ENCODE measurements around the gene TGM4. TPM values are rescaled to one million over a fixed set of nuclear protein-coding genes. Genes with fewer than 3 reads are reported as not detected.

Gene TGM4
- total RNA-seq, 1 donor from 2014 or later = 0.18 TPM

GRCh38 chr3:44961888-44962287 lies 87.5 kb downstream of the TGM4 start:
- H3K4me2 ChIP-seq (ENCODE audit: low read length) = no peak overlapping the region
- no peak overlapping the region for H3K9ac ChIP-seq (ENCODE audit: low read length)
- H3K4me3 ChIP-seq (ENCODE audit: insufficient read depth, low read depth, low read length) = no peak overlapping the region
- peaks cover 3% of the 10 kb centered on the region for H3K4me1 ChIP-seq (ENCODE audit: insufficient read depth, low read length)
- Mint-ChIP-seq H3K27ac (ENCODE audit: unreplicated experiment) (no peak overlapping the region), H3K27me3 (ENCODE audit: low read depth, unreplicated experiment) (no peaks in the 10 kb centered on the region), H3K36me3 (ENCODE audit: low read depth, unreplicated experiment) (peaks cover 20% of the 10 kb centered on the region), H3K9me3 (ENCODE audit: unreplicated experiment) (peaks cover under 1% of the 10 kb centered on the region), H3K4me3 (ENCODE audit: unreplicated experiment) (no peak overlapping the region), H3K4me1 (ENCODE audit: low read depth, unreplicated experiment) (peaks cover 24% of the 10 kb centered on the region)
- H3K27me3 ChIP-seq (ENCODE audit: insufficient read depth, low read length) = no peaks in the 10 kb centered on the region
- DNase-seq (ENCODE audit: low read depth) = no peak
- TF ChIP-seq CTCF (IDR thresholded peaks at IDR 0.05; ENCODE audit: insufficient read depth, low read depth, low read length) (no peak), EZH2 (IDR thresholded peaks at IDR 0.05; ENCODE audit: insufficient read depth, low read length) (no peak)
- peaks cover 66% of the 10 kb centered on the region for H3K79me2 ChIP-seq (ENCODE audit: insufficient read depth, low read length)
- no peaks in the 10 kb centered on the region for H3K36me3 ChIP-seq (ENCODE audit: insufficient read depth, low read length)
- no peak overlapping the region for H2AFZ ChIP-seq (ENCODE audit: low read depth, low read length)
- FAIRE-seq = no peak
- H3K27ac ChIP-seq (ENCODE audit: low read depth, low read length) = no peak overlapping the region
- H4K20me1 ChIP-seq (ENCODE audit: insufficient read depth, low read length) = peaks cover 79% of the 10 kb centered on the region
- H3K9me3 ChIP-seq (ENCODE audit: insufficient read depth, low read depth, low read length) = no peaks in the 10 kb centered on the region

GRCh38 chr3:44962621-44963393 lies 88.4 kb downstream of the TGM4 start:
- no peak for FAIRE-seq
- Histone ChIP-seq H4K20me1 (ENCODE audit: insufficient read depth, low read length) (peaks cover 79% of the 10 kb centered on the region), H3K4me1 (ENCODE audit: insufficient read depth, low read length) (peaks cover 3% of the 10 kb centered on the region), H3K4me3 (ENCODE audit: insufficient read depth, low read depth, low read length) (no peak overlapping the region), H2AFZ (ENCODE audit: low read depth, low read length) (no peak overlapping the region), H3K9ac (ENCODE audit: low read length) (no peak overlapping the region), H3K27me3 (ENCODE audit: insufficient read depth, low read length) (no peaks in the 10 kb centered on the region), H3K9me3 (ENCODE audit: insufficient read depth, low read depth, low read length) (no peaks in the 10 kb centered on the region), H3K36me3 (ENCODE audit: insufficient read depth, low read length) (no peaks in the 10 kb centered on the region), H3K27ac (ENCODE audit: low read depth, low read length) (no peak overlapping the region), H3K4me2 (ENCODE audit: low read length) (no peak overlapping the region), H3K79me2 (ENCODE audit: insufficient read depth, low read length) (peaks cover 66% of the 10 kb centered on the region)
- no peak overlapping the region for H3K27ac Mint-ChIP-seq (ENCODE audit: unreplicated experiment)
- H3K9me3 Mint-ChIP-seq (ENCODE audit: unreplicated experiment) = no peaks in the 10 kb centered on the region
- H3K36me3 Mint-ChIP-seq (ENCODE audit: low read depth, unreplicated experiment) = peaks cover 18% of the 10 kb centered on the region
- H3K4me3 Mint-ChIP-seq (ENCODE audit: unreplicated experiment) = no peak overlapping the region
- TF ChIP-seq EZH2 (IDR thresholded peaks at IDR 0.05; ENCODE audit: insufficient read depth, low read length) (no peak), CTCF (IDR thresholded peaks at IDR 0.05; ENCODE audit: insufficient read depth, low read depth, low read length) (no peak)
- DNase-seq (ENCODE audit: low read depth) = no peak
- H3K4me1 Mint-ChIP-seq (ENCODE audit: low read depth, unreplicated experiment) = peaks cover 27% of the 10 kb centered on the region
- H3K27me3 Mint-ChIP-seq (ENCODE audit: low read depth, unreplicated experiment) = no peaks in the 10 kb centered on the region

Measured in astrocyte (in vitro differentiated cells and primary cell).